ENCODE data around the gene GREB1.

GREB1 gene

DNA sequence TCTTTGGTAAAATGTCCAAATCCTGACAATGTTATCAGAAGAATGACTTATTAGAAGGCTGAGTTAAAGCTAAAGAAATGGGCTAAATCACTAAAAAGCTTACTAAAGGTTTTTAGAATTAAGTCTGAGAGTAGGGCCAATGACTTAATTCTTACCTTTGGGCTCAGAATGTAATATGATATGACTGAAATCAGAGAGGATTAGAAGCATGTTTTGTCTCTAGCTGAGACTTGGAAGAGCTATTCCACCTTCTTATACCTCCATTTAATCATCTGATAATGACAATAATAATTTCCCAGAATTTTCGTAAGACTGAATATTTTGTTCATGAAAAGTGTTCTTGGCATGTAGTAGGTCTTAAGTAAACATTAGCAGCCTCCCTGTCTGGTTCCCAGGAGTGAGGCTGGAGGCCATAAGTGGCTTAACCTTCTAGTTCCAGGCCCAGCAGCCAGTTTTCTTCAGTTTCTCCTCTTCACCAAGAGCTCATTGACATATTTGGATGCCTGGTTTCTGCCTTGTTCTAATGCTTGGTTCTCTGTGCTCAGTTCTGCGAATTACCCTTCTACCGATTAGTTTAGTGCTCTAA, 42.4 kb upstream of the GREB1 start:
- Histone ChIP-seq H3K9me3 (ENCODE audit: low read length) (peaks cover 3% of the 10 kb centered on the region), H3K36me3 (ENCODE audit: insufficient read depth, low read length) (no peaks in the 10 kb centered on the region; the same call in 1 of the 2 replicates), H3K79me2 (ENCODE audit: insufficient read depth, low read length) (no peaks in the 10 kb centered on the region), H3K9me2 (ENCODE audit: low read depth, low read length) (no peaks in the 10 kb centered on the region), H2AFZ (ENCODE audit: low read length) (no peak overlapping the region), H3K4me3 (ENCODE audit: low read depth, low read length, poor library complexity, severe bottlenecking) (no peak overlapping the region), H3K9ac (ENCODE audit: low read length) (no peak overlapping the region), H3K27ac (ENCODE audit: low read depth, low read length, poor library complexity, severe bottlenecking) (no peak overlapping the region), H3K4me1 (ENCODE audit: insufficient read depth, low read length, severe bottlenecking) (no peaks in the 10 kb centered on the region), H4K20me1 (ENCODE audit: insufficient read depth, low read length) (no peaks in the 10 kb centered on the region), H3K27me3 (ENCODE audit: insufficient read depth, low read length) (no peaks in the 10 kb centered on the region), H3F3A (ENCODE audit: insufficient read depth, low read length) (no peaks in the 10 kb centered on the region), H3K4me2 (ENCODE audit: low read length) (no peak overlapping the region)
- TF ChIP-seq, protein P1, sequence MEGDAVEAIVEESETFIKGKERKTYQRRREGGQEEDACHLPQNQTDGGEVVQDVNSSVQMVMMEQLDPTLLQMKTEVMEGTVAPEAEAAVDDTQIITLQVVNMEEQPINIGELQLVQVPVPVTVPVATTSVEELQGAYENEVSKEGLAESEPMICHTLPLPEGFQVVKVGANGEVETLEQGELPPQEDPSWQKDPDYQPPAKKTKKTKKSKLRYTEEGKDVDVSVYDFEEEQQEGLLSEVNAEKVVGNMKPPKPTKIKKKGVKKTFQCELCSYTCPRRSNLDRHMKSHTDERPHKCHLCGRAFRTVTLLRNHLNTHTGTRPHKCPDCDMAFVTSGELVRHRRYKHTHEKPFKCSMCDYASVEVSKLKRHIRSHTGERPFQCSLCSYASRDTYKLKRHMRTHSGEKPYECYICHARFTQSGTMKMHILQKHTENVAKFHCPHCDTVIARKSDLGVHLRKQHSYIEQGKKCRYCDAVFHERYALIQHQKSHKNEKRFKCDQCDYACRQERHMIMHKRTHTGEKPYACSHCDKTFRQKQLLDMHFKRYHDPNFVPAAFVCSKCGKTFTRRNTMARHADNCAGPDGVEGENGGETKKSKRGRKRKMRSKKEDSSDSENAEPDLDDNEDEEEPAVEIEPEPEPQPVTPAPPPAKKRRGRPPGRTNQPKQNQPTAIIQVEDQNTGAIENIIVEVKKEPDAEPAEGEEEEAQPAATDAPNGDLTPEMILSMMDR (IDR thresholded peaks at IDR 0.05; ENCODE audit: low read length) = no peak
- TF ChIP-seq EZH2 (IDR thresholded peaks at IDR 0.05; ENCODE audit: borderline replicate concordance, low read length) = no peak

DNA sequence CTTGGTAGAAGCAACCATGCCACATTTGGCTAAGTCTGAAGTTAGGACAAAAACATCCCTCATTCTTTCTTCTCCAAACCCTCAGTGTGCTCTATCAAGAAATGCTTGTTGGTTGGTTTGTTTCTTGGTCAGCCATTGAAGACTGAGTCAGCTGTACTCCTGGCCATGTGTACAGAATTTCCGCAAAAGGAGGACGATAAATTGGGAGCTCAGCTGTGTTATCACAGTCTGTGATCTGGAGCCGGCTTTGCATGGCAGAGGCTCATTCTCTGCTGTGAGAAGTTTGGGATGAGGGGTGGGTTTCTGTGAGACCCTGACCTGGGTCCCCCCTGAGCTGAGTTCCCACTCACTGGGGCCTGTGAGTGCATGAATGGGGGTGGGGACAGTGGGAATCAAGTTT, 41.6 kb upstream of the GREB1 start:
- TF ChIP-seq, protein P1 (IDR thresholded peaks at IDR 0.05; ENCODE audit: low read length) = no peak
- no peak for TF ChIP-seq EZH2 (IDR thresholded peaks at IDR 0.05; ENCODE audit: borderline replicate concordance, low read length)
- Histone ChIP-seq H3K9me2 (ENCODE audit: low read depth, low read length) (no peaks in the 10 kb centered on the region), H3K36me3 (ENCODE audit: insufficient read depth, low read length) (no peaks in the 10 kb centered on the region; the same call in 1 of the 2 replicates), H3K9ac (ENCODE audit: low read length) (no peak overlapping the region), H4K20me1 (ENCODE audit: insufficient read depth, low read length) (no peaks in the 10 kb centered on the region), H3K4me1 (ENCODE audit: insufficient read depth, low read length, severe bottlenecking) (no peaks in the 10 kb centered on the region), H3K27me3 (ENCODE audit: insufficient read depth, low read length) (no peaks in the 10 kb centered on the region), H3F3A (ENCODE audit: insufficient read depth, low read length) (no peaks in the 10 kb centered on the region), H2AFZ (ENCODE audit: low read length) (no peak overlapping the region), H3K27ac (ENCODE audit: low read depth, low read length, poor library complexity, severe bottlenecking) (no peak overlapping the region), H3K4me2 (ENCODE audit: low read length) (no peak overlapping the region), H3K4me3 (ENCODE audit: low read depth, low read length, poor library complexity, severe bottlenecking) (no peak overlapping the region), H3K79me2 (ENCODE audit: insufficient read depth, low read length) (no peaks in the 10 kb centered on the region), H3K9me3 (ENCODE audit: low read length) (peaks cover 3% of the 10 kb centered on the region)

DNA sequence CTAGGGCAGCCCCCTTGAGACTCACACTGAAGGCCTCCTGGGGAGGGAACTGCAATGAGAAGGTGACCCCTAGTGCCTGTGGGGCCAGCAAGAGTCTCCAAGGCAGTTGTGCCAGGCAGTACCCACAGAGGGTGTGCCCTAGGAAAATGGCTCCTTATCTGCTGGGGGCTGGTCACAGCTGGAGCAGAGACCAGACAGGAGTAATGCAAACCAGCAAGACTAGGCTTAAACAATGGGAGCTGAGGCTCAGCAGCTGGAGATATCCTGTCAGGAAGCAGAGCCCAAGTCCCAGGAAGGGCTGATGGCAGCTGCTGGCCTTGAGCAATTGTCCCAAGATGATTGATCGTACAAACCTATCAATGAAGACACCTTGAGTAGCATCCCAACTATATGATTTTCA, 41.1 kb upstream of the GREB1 start:
- H3K9ac ChIP-seq (ENCODE audit: low read length) = no peak overlapping the region
- H4K20me1 ChIP-seq (ENCODE audit: insufficient read depth, low read length) = no peaks in the 10 kb centered on the region
- no peaks in the 10 kb centered on the region; the same call in 1 of the 2 replicates for H3K36me3 ChIP-seq (ENCODE audit: insufficient read depth, low read length)
- peaks cover 3% of the 10 kb centered on the region for H3K9me3 ChIP-seq (ENCODE audit: low read length)
- no peaks in the 10 kb centered on the region for H3F3A ChIP-seq (ENCODE audit: insufficient read depth, low read length)
- no peak overlapping the region for H3K27ac ChIP-seq (ENCODE audit: low read depth, low read length, poor library complexity, severe bottlenecking)
- no peak overlapping the region for H3K4me3 ChIP-seq (ENCODE audit: low read depth, low read length, poor library complexity, severe bottlenecking)
- H3K9me2 ChIP-seq (ENCODE audit: low read depth, low read length) = no peaks in the 10 kb centered on the region
- H3K79me2 ChIP-seq (ENCODE audit: insufficient read depth, low read length) = no peaks in the 10 kb centered on the region
- no peak overlapping the region for H2AFZ ChIP-seq (ENCODE audit: low read length)
- TF ChIP-seq EZH2 (IDR thresholded peaks at IDR 0.05; ENCODE audit: borderline replicate concordance, low read length) = no peak
- TF ChIP-seq, protein P1 (IDR thresholded peaks at IDR 0.05; ENCODE audit: low read length) = no peak
- no peaks in the 10 kb centered on the region for H3K27me3 ChIP-seq (ENCODE audit: insufficient read depth, low read length)
- peaks cover 5% of the 10 kb centered on the region for H3K4me1 ChIP-seq (ENCODE audit: insufficient read depth, low read length, severe bottlenecking)
- H3K4me2 ChIP-seq (ENCODE audit: low read length) = no peak overlapping the region
